ENCODE data around the gene MRPS12.
"Not testable (repeated sequence)": the region's sequence is repeated elsewhere in the genome, so short reads cannot be mapped to it uniquely, and the experiment has no call there.

The MRPS12 gene

DNA sequence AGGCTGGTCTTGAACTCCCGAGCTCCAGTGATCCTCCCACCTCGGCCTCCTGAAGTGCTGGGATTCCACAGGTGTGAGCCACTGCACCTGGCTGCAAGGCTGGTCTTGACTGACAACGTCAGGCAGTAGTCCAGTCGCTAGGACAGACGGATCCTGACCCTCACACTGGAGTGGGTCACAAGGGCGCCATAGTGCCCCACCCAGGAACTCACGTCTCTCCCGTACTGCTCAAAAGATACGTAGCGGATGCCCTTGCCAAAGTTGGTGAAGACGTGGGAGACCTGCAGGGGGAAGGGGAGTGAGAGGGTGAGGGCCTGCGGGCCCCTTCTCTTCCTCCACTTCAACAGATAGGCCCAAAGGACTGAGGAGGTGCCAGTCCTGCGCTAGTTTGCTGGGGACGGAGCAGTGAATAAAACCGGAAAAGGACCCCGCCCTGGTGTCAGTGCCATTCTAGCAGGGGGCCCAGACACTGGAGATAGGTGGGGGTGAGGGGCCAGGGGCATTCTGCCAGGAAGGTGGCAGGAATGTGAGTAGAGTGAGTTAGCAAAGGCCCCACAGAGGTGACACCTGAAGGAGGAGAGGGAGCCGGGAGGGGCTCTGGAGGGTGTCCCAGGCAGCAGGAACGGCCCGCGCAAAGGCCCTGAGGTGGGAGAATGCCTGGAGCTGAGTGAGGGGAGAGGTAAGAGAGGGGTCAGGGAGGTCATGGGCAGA, 11.9 kb downstream of the MRPS12 start:
- no peak for DNase-seq

DNA sequence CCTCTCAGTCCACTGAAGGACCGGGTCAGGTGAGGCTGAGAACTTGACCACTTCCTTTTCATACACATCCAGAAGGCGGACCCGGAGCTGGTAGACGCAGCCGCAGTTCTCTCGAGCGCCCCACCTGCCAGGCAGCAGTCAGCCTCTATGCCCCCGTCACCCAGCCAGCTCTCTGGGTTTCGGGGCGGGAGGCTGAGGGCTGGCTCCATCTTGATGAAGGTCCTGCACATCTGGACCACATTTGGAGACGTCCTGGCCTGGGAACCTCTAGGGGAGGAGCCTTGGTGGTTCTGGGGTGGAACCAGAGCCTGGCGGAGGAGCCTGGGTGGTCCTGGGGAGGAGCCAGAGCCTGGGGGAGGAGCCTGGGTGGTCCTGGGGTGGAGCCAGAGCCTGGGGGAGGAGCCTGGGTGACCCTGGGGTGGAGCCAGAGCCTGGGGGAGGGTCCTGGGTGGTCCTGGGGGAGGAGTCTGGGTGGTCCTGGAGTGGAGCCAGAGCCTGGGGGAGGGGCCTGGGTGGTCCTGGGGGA, 14.3 kb downstream of the MRPS12 start:
- DNase-seq: no peak

DNA sequence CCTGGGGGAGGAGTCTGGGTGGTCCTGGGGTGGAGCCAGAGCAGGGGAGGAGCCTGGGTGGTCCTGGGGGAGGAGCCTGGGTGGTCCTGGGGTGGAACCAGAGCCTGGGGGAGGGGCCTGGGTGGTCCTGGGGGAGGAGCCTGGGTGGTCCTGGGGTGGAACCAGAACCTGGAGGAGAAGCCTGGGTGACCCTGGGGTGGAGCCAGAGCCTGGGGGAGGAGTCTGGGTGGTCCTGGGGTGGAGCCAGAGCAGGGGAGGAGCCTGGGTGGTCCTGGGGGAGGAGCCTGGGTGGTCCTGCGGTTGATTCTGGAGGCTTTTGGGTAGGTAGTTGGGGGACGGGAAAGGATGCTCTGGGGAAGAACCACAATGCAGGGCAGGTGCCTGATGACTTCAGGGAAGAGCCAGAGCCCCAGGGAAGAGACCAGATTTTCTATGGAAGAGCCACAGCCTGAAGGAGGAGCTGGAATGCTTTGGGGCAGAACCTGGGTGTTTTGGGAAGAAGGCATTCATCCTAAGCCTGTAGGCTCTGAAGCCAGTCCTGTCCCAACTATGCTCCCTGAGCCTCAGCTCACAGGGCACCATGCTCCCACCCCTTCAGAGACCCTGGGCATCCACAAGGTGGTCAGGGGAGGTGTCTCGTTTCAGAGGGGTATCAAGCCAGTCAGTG, 15.0 kb downstream of the MRPS12 start:
- DNase-seq: no peak

DNA sequence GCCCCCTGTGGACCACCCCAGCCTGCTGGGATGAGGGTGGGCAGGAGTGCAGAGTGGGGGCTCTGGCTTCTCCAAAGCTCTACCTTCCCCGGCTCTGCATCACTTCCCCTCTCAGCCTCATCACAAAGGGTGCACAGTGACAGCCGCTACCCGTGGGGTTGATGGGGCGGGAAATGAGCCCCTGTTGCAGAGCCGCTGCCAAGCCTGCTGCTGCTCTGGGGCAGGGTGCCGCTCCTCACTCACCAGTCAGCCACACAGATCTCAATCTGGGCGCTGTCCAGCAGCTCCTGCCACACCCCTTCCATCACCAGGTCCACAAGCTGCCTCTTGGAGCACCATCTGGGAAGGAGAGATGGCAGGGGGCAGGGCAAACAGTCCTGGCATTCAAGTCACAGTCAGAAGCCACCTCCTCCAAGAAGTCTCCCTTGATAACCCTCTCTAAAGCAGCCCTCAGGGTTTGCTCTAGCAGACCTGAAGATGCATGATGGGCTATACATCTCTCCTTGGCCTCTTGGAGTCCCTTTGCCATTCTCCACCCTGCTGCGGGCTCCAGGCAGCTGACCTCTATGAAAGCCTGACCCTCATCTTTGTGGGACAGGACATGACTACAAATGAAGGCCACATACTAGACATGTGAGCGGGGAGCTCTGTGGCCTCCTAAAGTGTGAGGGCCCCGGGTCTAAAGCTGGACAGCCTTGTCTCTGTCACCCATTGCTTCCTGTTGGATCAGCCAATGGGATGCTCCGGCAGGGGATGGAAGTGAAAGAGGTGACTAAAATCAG, 15.7 kb downstream of the MRPS12 start:
- no peak for DNase-seq

DNA sequence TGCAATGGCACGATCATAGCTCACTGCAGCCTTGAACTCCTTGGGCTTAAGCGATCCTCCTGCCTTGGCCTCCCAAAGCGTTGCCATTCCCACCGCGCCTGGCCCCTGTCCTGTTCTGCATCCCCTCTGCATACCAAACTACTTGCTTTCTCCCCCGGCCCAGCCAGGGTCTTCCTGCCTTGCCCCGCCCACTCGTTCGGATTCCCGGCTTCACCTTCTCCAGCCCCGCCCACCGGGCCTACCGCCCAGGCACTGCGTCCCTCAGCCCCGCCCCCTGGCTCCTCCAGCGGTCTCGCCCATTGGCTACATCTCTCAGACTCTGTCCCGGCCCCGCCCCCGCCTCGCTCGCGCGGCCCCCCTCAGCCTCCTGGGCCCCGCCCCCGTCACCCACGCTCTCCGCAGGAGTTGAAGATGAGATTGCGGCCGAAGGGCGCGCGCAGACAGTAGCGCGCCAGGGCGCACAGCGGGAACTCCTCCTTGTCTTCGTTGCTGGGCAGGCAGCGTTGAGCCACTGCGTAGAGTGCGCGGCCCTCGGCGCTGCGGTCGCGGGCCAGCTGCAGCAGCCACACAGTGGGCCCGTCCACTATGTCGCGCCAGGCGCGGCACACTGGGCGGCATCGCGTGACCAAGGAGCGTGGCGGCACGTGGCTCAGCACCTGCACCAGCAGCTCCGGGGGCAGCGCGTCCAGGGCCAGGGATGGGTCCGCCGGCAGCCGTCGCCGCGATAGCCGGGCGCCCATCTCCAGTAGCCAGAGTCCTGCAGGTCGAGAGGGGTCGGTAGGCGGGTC, 19.0 kb downstream of the MRPS12 start:
- peak; percentile 59 for DNase-seq

DNA sequence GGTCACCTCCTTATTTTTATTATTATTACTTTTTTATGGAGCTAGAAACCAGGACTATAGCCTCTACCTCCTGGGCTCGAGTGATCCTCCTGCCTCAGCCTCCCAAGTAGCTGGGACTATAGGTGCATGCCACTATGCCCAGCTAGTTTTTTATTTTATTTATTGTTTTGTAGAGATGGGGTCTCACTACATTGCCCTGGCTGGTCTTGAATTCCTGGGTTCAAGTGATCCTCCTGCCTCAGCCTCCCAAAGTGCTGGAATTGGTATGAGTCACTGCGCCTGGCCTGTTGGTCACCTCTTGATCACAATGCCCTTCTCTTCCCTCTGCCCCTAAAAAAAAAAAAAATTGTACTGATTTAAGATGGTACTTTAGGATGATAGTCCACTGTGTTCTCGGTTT, 20.4 kb downstream of the MRPS12 start:
- DNase-seq: no peak

DNA sequence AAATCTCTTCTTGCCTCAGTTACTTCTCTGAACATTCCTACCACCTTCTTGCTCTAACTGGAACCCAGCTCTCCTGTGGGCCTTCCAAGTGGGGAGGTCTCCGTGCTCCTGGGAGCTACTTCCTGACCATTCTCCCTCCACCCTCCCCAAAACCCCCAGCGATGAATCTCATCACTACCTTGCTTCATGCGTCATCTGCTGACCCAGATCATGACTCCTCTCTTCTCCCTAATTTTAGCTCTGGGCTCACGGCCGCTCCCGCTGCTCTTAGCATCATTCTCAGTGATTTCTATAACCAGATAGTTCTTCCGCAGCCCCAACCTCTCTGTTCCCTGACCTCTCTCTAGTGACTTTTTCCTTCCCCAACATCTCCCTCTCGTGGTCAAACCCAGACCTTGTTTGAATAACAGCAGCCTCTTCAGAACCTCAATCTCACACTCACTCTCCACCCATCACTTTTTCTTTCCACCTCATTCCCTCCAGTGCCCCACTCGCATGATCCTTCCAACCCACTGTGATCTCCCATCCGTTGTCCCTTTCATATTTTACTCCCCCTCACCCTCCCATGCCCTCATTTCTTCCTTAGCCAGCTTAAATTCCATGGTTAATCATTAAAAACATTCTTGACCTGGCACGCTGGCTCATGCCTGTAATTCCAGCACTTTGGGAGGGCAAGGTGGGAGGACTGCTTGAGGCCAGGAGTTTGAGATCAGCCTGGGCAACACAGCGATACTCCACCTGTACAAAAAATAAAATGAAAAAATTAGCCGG, 21.8 kb downstream of the MRPS12 start:
- DNase-seq: no peak

DNA sequence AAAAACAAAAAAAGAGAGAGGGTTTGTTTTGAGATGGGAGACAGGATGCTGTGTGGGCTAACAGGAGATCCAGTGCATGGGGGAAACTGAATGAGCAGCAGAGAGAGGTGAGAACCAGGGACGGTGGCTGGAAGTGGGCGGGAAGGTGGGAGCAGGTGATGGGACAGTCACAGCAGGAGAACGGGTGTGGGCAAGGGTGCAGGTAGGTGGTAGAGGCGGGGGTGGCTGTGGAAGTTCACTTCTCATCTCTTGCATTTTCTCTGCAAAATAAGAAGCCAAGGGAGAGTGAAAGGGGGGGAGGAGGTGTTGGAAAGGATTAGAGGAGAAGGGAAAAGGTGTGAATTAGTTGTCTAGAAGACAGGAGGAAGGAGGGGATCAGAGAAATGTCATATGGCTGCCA, 22.9 kb downstream of the MRPS12 start:
- no peak for DNase-seq

DNA sequence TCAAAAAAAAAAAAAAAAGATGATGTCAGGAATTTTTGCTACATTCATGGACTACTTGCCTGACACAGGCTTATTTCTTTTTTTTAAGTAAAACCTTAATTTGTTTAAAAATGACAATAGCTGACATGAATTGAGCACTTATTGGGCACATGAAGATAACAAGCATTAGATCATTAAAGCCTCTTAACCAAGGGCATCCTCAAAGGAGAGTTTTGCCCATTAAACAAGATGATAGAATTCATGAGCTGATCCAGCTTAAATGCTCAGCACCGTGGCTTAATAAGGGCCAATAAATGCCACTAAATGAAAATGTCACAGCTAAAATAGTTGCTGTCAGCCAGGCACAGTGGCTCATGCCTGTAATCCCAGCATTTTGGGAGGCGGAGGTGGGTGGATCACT, 25.5 kb downstream of the MRPS12 start:
- DNase-seq: no peak

DNA sequence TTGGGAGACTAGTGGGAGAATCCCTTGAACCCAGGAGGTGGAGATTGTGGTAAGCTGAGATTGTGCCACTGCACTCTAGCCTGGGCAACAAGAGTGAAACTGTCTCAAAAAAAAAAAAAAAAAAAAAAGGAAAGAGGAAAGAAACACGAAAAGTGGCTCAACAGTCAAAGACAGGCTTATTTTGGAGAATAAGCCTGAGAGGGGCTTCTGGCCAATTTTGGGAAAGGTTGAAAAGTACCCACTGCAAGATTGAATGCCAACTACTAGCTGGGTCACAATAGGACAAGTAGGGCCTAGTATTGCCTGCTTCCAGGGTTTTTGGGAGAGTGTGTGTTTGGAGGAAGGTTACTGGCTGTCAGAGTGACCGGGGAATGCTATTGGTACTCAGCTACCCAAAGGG, 27.6 kb downstream of the MRPS12 start:
- no peak for DNase-seq

DNA sequence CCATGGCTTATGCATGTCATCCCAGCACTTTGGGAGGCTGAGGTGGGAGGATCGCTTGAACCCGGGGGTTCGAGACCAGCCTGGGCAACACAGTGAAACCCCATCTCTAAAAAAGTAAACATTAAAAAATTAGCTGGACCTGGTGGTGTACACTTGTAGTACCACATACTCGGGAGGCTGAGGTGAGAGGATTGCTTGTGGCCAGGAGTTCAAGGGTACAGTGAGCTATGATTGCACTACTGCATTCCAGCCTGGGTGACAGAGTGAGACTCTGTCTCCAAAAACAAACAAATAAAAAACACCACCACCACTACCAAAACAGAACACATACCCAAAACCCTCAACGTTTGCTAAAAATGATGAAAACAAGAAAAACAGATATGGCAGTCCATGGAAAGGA, 28.9 kb downstream of the MRPS12 start:
- DNase-seq: no peak

DNA sequence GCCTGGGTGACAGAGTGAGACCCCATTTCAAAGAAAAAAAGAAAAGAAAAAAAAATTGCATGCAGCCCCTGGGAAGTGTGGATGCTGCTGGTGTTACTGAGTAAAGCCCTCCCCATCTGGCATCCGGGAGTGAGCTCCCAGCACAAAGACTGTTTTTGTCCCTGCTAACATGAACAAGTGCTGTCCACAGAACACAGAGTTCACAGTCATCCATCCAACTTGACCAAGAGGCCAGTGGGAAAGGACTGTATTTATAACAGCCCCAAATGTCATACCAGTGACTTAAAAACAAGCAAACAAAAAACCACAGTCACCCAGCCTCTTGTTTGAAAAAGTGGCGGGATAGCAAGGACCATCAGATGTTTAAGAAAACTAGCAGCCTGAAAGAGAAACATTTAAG, 34.0 kb downstream of the MRPS12 start:
- DNase-seq: no peak

DNA sequence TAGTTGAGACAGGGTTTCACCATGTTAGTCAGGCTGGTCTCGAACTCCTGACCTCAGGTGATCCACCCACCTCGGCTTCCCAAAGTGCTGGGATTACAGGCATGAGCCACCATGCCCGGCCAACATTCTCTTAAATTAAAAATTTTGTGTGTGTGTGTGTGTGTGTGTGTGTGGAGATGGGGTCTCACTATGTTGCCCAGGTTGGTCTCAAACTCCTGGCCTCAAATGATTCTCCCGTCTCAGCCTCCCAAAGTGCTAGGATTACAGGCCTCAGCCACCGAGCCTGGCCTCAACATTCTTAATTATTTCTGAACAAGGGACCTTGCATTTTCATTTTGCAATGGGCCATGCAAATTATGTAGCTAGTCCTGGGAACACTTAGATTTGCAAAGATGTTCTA, 35.4 kb downstream of the MRPS12 start:
- not testable (repeated sequence) for DNase-seq

DNA sequence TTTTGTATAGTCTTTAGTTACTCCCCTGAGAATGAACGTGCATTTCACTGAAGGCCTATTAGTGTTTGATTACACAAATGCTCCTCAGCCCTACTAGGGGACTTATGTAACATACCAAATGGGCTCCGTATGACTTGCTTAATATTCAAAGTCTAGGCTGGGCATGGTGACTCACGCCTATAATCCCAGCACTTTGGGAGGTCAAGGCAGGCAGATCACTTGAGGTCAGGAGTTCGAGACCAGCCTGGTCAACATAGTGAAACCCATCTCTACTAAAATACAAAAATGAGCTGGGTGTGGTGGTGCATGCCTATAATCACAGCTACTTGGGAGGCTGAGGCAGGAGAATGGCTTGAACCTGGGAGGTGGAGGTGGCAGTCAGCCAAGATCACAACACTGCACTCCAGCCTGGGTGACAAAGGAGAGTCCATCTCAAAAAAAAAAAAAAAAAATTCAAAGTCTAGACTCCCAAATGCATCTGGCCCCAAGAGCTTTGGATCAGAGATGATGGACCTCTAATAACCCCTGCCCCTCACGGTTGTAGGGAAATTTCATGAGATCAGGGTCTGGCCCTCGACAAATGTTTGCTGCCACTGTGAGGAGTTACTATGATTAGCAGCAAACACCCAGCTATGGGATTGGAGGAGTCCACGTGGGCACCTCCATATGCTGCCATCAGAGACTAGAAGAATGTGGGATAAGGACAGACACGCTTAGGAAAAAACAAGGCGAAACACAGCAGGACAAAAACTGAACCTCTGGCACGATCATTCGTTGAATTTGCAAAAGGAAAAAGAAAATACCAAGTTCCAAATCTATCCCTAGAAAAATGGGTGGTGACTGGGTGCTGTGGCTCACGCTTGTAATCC, 40.2 kb downstream of the MRPS12 start:
- no peak for DNase-seq

DNA sequence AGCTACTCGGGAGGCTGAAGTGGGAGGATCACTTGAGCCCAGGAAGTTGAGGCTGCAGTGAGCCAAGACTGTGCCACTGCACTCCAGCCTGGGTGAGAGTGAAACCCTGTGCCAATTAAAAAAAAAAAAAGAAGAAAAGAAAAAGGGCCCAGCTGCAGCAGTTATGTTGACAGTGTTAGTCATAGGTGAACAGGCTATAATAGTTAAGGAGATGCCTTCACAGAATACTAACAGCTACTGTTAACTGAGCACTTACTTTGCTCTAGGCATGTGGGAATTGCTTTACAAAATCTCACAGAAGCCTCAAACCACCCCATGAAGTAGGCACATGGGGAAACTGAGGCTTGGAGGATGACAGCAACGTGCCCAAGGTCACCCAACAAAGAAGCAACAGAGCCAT, 40.9 kb downstream of the MRPS12 start:
- DNase-seq: no peak

DNA sequence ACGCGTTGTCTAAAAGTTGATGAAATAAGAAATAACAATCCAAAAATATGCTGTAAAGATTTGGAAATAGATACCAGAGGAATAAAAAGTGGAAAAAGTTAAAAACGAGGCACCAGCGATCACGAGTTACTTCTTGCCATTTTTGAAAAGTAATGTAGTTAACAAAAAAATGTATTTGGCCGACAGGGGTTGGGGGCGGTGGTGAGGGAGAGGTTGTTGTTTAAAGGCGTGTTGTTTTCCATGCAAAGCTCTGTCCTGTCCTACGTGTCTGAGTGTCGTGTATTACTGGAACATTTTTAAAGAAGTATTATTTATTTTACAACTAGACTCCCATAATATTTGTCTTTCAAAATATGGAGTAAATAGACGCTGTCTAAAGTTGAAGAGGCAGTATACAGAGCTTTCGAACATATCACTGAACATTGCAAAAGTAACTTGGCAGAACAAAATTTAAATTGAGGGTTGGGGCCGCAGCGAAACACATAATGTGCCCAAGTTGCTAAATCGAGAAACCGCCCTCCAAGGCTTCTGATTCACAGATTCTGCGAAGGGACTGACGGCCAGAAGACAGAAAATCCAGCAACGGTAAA, 44.0 kb downstream of the MRPS12 start:
- no peak for DNase-seq

DNA sequence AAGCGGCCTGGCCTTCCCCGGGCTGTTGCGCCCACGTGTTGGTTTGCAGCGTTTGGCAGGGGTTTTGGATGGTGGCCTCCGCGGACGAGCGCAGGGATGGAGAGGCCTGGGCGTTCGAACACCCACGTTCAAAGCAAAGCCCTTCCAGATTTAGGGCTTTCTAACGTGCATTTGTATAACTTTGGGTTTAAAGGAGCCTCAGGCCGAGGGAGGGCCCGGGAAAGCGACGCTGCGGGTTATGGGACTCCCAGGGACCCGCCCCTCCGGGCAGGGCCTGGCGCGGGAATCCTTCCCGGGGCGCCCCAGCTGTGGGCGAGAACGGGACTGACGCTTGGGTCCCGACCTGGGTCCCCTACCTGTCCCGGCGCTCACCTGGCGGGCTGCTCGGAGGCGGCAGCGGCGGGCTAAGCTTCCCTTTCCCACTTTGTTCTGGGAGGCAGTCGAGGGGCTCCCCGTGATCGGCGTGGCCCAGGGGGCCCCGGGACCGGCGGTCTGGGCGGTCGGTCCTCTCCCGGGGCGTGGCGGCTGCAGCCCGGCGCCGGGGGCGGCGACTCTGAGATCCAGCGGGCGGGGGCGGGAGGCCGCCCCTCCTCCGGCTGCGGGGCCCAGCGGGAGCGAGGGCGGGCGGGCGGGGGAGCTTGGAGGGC, 44.6 kb downstream of the MRPS12 start, which contains the start of gene FBXO17:
Gene FBXO17 (minus strand): TSS at position 529 of the 647 bp plus-strand sequence. CDS start 25,423 bp downstream, outside the sequence.
- no peak for DNase-seq

DNA sequence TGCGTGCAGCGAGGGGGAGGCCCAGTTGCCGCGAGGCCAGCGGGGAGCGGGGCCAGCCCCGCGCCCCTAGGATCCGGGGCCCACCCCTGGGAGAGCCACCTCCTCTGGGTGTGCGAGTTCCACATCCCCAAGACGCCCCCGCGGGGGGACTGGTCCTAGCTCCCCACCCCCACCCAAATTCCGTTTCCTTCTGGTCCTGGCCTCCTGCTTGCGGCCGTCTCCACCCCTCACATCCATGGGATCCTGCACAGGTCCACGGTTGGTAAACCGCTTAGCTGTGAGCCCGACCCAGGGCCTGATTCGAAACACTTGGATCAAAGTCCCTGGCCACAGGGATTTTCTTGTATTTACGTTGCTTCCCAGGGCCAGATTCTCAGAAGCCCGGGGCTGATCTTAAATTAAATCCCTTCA, 45.1 kb downstream of the MRPS12 start:
- DNase-seq: no peak

DNA sequence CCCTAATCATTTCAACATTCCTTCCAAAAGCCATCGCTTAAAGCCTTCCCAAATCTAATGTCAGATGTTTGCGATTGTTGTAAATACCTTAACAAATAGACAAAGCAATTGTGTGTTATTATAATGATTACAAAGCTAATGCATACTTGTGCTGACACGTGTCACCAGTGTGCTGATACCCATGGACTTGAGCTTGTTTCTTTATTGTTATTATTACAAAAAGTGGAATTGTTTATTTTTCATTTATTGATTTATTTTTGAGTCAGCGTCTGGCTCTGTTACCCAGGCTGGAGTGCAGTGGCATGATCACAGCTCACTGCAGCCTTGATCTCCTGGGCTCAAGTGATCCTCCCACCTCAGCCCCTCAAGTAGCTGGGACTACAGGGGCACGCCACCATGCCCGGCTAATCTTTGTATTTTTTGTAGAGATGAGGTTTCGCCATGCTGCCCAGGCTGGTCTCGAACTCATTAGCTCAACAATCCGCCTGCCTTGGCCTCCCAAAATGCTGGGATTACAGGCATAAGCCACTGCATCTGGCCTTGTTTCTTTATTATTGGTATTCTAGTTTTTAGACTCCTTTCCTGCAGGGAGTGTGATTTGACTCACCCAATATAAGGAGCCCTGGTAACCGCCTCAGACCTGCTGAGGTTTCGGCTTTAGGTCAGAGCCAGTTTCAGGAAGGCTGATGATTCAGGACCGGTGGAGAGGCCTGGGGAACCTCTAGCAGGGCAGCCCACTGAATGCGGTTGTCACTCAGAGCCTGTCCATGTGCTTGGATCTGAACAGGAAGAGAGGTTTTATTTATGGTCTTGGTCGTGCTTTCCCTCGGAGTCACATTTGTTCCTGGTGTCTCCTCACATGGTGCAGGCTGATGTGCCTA, 46.9 kb downstream of the MRPS12 start:
- DNase-seq: no peak

All from effector CD4-positive, alpha-beta T cell (primary cell).